Measurements from ENCODE around the gene RPTOR. TPM values are rescaled to one million over a fixed set of nuclear protein-coding genes. Genes with fewer than 3 reads are reported as not detected.

Gene RPTOR
- total RNA-seq, 1 experiment from 2014 or later: 58.0 TPM

- Histone ChIP-seq H3K9me3 (ENCODE audit: control insufficient read depth, insufficient read depth, low read depth, low read length) (no peaks in the 10 kb centered on the region), H3K4me1 (ENCODE audit: control insufficient read depth, insufficient read depth, low read length) (no peaks in the 10 kb centered on the region), H3K4me3 (ENCODE audit: low read depth in 2 of 2, low read length in 2 of 2) (no peak overlapping the region), H3K36me3 (ENCODE audit: control insufficient read depth, insufficient read depth, low read length) (no peaks in the 10 kb centered on the region), H3K27ac (ENCODE audit: low read length) (no peak overlapping the region), H3K27me3 (ENCODE audit: control insufficient read depth, insufficient read depth, low read length) (no peaks in the 10 kb centered on the region)
- intact Hi-C loops (cut with micrococcal nuclease; ENCODE audit: unreplicated experiment): no loop called here
- TF ChIP-seq REST (IDR thresholded peaks at IDR 0.05; ENCODE audit: insufficient read depth in 1 of 2, low read depth in 2 of 2, low read length in 1 of 2): no peak
- no peak for TF ChIP-seq TCF7L2 (IDR thresholded peaks at IDR 0.05; ENCODE audit: low read depth, low read length)
- TF ChIP-seq POLR2AphosphoS5 (IDR thresholded peaks at IDR 0.05; ENCODE audit: low read depth, low read length): no peak
- in situ Hi-C loops (cut with HindIII; ENCODE audit: low pct_unique_long_range_greater_than_20kb, low sequenced_read_pairs): no loop called here
- DNase-seq (ENCODE audit: low read depth, low spot score): no peak
- POLR2A ChIA-PET: no interaction called here
- no TSS peak for BruUV-seq (replicated peaks)
- CTCF ChIA-PET: no interaction called here
- no peak for ATAC-seq
Observed at GRCh38 chr17:80683625-80684104, 139.0 kb downstream of the RPTOR start.

GRCh38 chr17:80687839-80688238 is 143.2 kb downstream of the RPTOR start:
- Histone ChIP-seq H3K36me3 (ENCODE audit: control insufficient read depth, insufficient read depth, low read length) (no peaks in the 10 kb centered on the region), H3K4me1 (ENCODE audit: control insufficient read depth, insufficient read depth, low read length) (no peaks in the 10 kb centered on the region), H3K4me3 (ENCODE audit: low read depth in 2 of 2, low read length in 2 of 2) (no peak overlapping the region), H3K9me3 (ENCODE audit: control insufficient read depth, insufficient read depth, low read depth, low read length) (no peaks in the 10 kb centered on the region), H3K27me3 (ENCODE audit: control insufficient read depth, insufficient read depth, low read length) (no peaks in the 10 kb centered on the region), H3K27ac (ENCODE audit: low read length) (no peak overlapping the region)
- ChIA-PET CTCF (no interaction called here), POLR2A (no interaction called here)
- intact Hi-C loops (cut with micrococcal nuclease; ENCODE audit: unreplicated experiment): no loop called here
- DNase-seq (ENCODE audit: low read depth, low spot score) (no peak), ATAC-seq (no peak)
- in situ Hi-C loops (cut with HindIII; ENCODE audit: low pct_unique_long_range_greater_than_20kb, low sequenced_read_pairs): no loop called here
- no TSS peak for BruUV-seq (replicated peaks)
- TF ChIP-seq REST (IDR thresholded peaks at IDR 0.05; ENCODE audit: insufficient read depth in 1 of 2, low read depth in 2 of 2, low read length in 1 of 2) (no peak), CTCF (IDR thresholded peaks at IDR 0.05) (no peak), POLR2AphosphoS5 (IDR thresholded peaks at IDR 0.05; ENCODE audit: low read depth, low read length) (no peak), SIN3A (IDR thresholded peaks at IDR 0.05; ENCODE audit: borderline replicate concordance, insufficient read depth, low read depth, low read length) (no peak), TCF7L2 (IDR thresholded peaks at IDR 0.05; ENCODE audit: low read depth, low read length) (no peak)
